ENCODE measurements around the gene RPL10A. TPM values are rescaled to one million over a fixed set of nuclear protein-coding genes. Genes with fewer than 3 reads are reported as not detected.
A peak's percentile ranks its signal among the peaks of the same experiment; 100 is the strongest.

Gene RPL10A
- total and polyA plus RNA-seq, 2 of the 8 experiments (the other 6 are each of a cell fraction or from before 2014, with no cell fraction given): 1,893 to 2,948 TPM

DNA sequence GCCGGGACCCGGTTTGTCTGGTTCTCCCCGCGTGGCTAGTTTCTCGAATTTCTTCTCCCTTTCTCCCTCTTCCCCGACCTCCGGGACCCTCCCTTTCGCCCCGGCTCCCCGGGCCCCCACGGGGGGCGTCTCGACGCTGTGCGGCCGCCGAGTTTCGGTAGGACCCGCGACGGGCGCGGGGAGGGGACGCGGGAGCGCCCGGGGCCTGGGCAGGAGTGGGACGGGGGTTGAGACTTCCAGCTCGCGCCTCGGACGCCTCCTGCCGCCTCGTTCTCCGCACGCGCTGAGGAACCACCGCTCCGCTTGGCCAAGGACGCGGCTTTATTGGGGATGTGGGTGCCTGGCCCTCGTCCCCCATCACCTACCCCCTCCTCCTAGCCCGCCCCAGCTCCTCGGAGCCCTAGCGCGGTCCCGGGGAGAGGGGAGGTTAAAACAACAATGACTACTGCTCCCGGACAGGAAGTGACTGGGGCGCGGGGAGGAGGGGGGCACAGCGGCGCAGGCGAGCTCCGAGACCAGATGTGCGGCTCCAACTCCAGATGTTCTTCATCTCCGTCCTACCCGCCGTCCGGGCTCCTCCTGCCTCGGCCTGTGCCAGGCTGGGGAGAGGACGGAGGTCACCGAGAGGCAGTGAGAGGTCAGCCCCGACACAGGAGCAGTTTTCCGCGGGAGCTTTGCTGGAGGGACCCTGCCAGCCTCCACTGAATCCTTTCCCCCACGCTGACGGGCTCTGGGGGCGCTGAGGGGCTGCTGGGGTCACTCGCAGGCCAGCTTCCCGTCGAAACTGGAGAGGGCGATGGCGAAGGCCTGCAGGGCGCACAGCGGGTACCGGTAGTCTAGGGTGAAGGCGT, 29.6 kb downstream of the RPL10A start (continued):
- TF ChIP-seq TAF7 (optimal IDR thresholded peaks at IDR 0.05; ENCODE audit: borderline replicate concordance, low read depth, low read length): no peak
- TF ChIP-seq JUND (IDR thresholded peaks at IDR 0.05; ENCODE audit: low read length): no peak
- no peak for TF ChIP-seq CEBPB (IDR thresholded peaks at IDR 0.05; ENCODE audit: low read depth, low read length)
- TF ChIP-seq CBX8 (IDR thresholded peaks at IDR 0.05; ENCODE audit: borderline replicate concordance, low read depth, low read length): no peak
- TF ChIP-seq SAP30 (IDR thresholded peaks at IDR 0.05; ENCODE audit: insufficient read depth, insufficient replicate concordance, low read length): no peak
- no peak for TF ChIP-seq KDM4A (IDR thresholded peaks at IDR 0.05; ENCODE audit: low read depth, low read length, severe bottlenecking)
- no peak for TF ChIP-seq YY1 (IDR thresholded peaks at IDR 0.05; ENCODE audit: low read depth, low read length)
- TF ChIP-seq E2F6 (IDR thresholded peaks at IDR 0.05): peak; percentile 92
- TF ChIP-seq POLR2A (IDR thresholded peaks at IDR 0.05; ENCODE audit: control extremely low read depth in 1 of 2, low read depth in 2 of 2, low read length in 2 of 2): no peak; a peak in 2 of 3 replicates
- TF ChIP-seq KDM1A (IDR thresholded peaks at IDR 0.05; ENCODE audit: borderline replicate concordance, low read length): no peak
- TF ChIP-seq GABPA (IDR thresholded peaks at IDR 0.05; ENCODE audit: borderline replicate concordance, insufficient read depth, low read length): peak; percentile 53; the same call in 1 of the 2 replicates
- TF ChIP-seq CTCF (IDR thresholded peaks at IDR 0.05; ENCODE audit: control extremely low read depth in 1 of 3, insufficient read depth in 1 of 3, low read depth in 1 of 3, low read length in 3 of 3): no peak
- TF ChIP-seq KDM5A (IDR thresholded peaks at IDR 0.05; ENCODE audit: low read length): no peak
- no peak for TF ChIP-seq POU5F1 (IDR thresholded peaks at IDR 0.05; ENCODE audit: low read depth, low read length)
- peak; percentile 86; the same call in 1 of the 2 replicates for TF ChIP-seq TCF12 (IDR thresholded peaks at IDR 0.05; ENCODE audit: low read depth, low read length)
- TF ChIP-seq RAD21 (IDR thresholded peaks at IDR 0.05 in 1 of 2, conservative IDR thresholded peaks at IDR 0.05 in 1 of 2; ENCODE audit: low read depth in 2 of 2, low read length in 2 of 2): no peak
- no peak for TF ChIP-seq SUZ12 (IDR thresholded peaks at IDR 0.05; ENCODE audit: low read length)
- no peak for TF ChIP-seq CTBP2 (IDR thresholded peaks at IDR 0.05; ENCODE audit: borderline replicate concordance, insufficient read depth, insufficient read length, low read length)
- TF ChIP-seq CHD2 (IDR thresholded peaks at IDR 0.05; ENCODE audit: low read length): no peak

All from H1 (cell line).